Measurements from ENCODE around the gene NAE1.

Gene NAE1

DNA sequence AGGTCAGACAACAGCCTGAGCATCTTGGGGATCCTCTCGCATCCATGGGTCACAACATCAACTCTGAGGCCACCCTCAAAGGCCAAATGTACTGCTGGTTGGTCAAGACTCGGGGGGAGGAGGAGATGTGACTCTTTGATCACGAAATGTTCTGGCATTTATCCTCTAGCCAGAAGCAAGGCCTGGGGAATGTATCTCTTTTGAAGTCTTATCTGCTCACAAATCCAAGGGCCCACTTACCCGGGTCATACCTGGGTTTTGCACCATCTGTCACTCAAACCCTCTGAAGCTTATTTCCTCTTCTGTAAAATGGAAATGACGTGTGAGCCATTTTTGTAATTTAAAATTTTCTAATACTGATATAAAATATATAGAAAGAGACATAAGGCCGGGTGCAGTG is 26.7 kb upstream of the NAE1 start:
- H3K4me3 ChIP-seq (ENCODE audit: low read depth, low read length): no peak overlapping the region
- DNase-seq (ENCODE audit: low read depth): no peak
- TF ChIP-seq, protein P1, sequence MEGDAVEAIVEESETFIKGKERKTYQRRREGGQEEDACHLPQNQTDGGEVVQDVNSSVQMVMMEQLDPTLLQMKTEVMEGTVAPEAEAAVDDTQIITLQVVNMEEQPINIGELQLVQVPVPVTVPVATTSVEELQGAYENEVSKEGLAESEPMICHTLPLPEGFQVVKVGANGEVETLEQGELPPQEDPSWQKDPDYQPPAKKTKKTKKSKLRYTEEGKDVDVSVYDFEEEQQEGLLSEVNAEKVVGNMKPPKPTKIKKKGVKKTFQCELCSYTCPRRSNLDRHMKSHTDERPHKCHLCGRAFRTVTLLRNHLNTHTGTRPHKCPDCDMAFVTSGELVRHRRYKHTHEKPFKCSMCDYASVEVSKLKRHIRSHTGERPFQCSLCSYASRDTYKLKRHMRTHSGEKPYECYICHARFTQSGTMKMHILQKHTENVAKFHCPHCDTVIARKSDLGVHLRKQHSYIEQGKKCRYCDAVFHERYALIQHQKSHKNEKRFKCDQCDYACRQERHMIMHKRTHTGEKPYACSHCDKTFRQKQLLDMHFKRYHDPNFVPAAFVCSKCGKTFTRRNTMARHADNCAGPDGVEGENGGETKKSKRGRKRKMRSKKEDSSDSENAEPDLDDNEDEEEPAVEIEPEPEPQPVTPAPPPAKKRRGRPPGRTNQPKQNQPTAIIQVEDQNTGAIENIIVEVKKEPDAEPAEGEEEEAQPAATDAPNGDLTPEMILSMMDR (IDR thresholded peaks at IDR 0.05; ENCODE audit: insufficient read depth, low read depth, low read length, missing control alignments): no peak

GRCh38 chr16:66856801-66857200 is 26.0 kb upstream of the NAE1 start:
- DNase-seq (ENCODE audit: low read depth): no peak
- TF ChIP-seq, protein P1 (IDR thresholded peaks at IDR 0.05; ENCODE audit: insufficient read depth, low read depth, low read length, missing control alignments): no peak
- H3K4me3 ChIP-seq (ENCODE audit: low read depth, low read length): no peak overlapping the region

DNA sequence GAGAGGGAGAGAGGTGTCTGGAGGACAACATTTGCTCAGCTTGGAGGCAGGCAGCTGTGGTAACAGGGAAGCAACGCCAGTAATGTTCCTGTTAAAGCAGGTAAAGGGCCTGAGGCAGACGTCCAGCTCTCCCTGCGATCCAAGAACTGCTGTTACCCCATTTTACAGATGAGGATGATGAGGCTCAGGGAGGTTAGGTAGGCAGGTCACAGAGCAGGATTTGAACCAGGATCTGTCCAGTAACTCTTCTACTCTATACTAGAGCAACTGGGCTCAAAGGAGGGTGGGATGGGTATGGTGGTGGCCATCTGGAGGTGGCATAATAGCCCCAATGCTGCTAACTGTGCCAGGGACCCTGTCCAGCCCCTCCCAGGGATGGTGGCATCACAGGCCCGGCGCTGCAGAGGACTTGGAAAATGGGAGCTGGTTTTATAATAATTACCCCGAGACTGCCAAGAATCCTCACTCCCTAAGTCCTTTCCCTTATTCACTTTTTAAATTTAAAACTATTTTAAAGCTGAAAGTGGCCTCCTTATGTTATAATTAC is 25.5 kb upstream of the NAE1 start:
- no peak for DNase-seq (ENCODE audit: low read depth)
- no peak overlapping the region for H3K4me3 ChIP-seq (ENCODE audit: low read depth, low read length)
- TF ChIP-seq, protein P1 (IDR thresholded peaks at IDR 0.05; ENCODE audit: insufficient read depth, low read depth, low read length, missing control alignments): no peak

DNA sequence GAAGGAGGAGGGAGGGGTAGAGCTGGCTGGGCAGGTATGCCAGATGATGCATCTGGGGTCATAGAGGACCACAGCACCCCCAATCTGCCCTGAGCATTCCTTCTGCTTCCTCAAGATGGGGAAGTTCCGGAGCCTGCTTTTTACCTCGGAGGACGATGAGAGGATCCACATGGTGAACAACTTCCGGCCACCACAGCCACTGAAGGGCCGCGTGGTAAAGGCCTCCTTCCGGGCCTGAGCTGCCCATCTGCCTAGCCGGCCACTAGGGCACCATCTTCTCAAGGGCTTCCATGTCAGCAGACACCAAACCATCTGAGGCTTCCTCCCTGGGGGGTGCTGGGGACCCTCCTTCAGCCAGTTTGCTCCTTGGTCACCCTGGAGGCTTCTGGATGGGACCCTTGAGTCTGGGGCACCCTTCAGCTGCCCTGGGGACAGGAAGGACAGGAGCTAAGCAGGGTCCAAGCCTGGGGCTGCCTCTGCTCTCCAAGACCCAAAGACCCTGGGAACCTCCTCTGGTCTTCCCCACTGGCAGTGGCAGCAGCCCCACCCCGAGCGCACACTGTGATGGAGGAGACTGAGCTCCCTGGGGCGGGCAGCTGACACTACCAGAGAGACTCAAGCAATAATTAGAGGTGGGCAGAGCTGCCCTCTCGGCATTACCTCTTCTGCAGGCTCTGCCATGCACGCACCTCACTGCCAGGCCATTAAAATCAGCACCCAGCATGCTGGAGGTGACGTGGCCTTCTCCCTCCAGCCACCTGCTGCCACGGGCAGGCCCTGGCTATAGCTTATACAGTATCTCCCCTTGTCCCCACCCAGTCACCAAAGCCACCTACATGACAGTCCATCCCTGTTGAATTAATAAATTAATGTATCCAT is 22.7 kb upstream of the NAE1 start:
- TF ChIP-seq, protein P1 (IDR thresholded peaks at IDR 0.05; ENCODE audit: insufficient read depth, low read depth, low read length, missing control alignments): no peak
- no peak overlapping the region for H3K4me3 ChIP-seq (ENCODE audit: low read depth, low read length)
- DNase-seq (ENCODE audit: low read depth): no peak

DNA sequence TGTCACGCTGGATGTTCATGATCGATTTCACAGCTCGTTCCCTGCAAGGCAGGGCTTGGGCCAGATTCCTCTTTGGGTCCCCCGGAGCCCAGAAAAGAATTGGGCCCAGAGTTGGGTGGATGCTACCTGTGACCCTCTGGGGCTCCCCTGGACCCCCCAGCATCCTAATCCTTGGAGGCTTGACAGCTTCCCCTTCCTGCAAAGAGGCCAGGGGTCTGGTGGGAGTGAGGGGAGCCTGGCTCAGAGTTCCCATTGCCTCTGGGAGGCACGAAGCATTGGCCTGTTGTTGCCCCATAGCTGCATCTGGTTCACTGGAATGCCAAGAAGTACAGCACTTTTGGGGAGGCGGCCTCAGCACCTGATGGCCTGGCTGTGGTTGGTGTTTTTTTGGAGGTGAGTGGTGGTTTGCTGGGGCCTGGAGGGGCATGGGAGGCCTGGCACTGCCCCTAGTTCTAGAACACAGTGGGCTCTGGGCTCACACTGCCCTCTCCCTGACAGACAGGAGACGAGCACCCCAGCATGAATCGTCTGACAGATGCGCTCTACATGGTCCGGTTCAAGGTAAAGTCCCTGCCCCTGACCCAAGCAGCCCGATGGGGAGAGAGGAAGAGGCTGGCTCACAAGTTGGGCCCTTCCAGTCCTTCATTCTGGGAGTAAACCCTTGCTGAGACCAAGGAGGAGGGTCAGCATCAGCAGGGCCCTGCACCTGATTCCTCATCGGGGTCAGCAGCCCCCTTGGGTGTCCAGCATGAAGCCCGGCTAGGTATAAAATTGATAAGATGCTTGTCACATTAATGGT is 20.6 kb upstream of the NAE1 start:
- TF ChIP-seq, protein P1 (IDR thresholded peaks at IDR 0.05; ENCODE audit: insufficient read depth, low read depth, low read length, missing control alignments): no peak
- DNase-seq (ENCODE audit: low read depth): no peak
- no peak overlapping the region for H3K4me3 ChIP-seq (ENCODE audit: low read depth, low read length)

DNA sequence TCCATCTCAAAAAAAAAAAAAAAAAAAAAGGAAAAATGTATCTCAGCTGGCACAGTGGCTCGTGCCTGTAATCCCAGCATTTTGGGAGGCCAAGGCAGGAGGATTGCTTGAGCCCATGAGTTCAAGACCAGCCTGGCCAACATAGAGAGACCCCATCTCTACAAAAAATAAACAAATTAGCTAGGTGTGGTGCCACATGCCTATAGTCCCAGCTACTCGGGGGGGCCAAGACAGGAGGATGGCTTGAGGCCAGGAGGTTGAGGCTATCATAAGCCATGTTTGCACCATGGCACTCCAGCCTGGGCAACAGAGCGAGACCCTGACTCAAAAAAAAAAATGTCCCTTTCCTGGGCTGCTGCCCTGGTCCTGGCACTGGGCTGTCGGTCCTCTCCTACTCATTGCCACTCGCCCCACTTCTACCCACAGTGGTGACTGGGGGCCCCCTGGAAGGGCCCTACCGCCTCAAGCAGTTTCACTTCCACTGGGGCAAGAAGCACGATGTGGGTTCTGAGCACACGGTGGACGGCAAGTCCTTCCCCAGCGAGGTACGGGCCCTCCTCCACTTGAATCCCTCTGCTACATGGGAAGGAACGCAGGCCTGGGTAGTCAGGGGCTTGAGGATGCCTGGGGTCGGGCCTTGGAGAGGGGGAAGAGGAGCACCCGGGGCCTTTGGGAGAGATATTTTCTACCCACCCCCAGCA is 19.5 kb upstream of the NAE1 start:
- DNase-seq (ENCODE audit: low read depth): no peak
- no peak overlapping the region for H3K4me3 ChIP-seq (ENCODE audit: low read depth, low read length)
- TF ChIP-seq, protein P1 (IDR thresholded peaks at IDR 0.05; ENCODE audit: insufficient read depth, low read depth, low read length, missing control alignments): no peak

Measured in GM12865 (cell line).